ENCODE data around the gene CFH. TPM values are rescaled to one million over a fixed set of nuclear protein-coding genes. Genes with fewer than 3 reads are reported as not detected.

The CFH gene
- total and polyA plus RNA-seq, 9 of the 15 experiments (the other 6 are each of a cell fraction or from before 2014, with no cell fraction given): 31.6 to 107 (median 48.3) TPM

DNA sequence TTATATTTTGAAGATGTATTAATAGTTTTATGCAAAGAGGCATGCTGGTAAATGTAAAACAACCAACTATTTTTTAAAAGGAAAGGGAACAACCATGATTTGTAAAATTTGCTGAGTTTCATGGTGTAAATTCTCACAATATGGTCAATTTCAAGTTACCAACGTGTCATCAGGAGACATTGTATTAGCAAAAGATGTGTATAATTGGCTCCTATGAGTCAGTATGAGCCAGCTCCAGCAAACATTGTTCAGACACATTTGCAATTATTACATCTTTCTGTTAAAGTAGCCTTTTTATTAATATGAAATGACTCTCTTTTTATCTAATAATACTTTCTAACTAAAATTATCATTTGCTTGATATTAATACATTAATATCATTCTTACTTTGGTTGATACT lies 15.3 kb downstream of the CFH start:
- in situ Hi-C loops (cut with MboI): loop anchor here (10.0 to 25.0 kb wide), 3 partner anchors 352 to 780 kb away; no protein-coding TSS in a partner anchor
- FAIRE-seq: no peak
- 10% methylated on average over 1 of the region's 1 CpG for WGBS (ENCODE audit: insufficient coverage, low coverage, missing lambda C conversion rate)

DNA sequence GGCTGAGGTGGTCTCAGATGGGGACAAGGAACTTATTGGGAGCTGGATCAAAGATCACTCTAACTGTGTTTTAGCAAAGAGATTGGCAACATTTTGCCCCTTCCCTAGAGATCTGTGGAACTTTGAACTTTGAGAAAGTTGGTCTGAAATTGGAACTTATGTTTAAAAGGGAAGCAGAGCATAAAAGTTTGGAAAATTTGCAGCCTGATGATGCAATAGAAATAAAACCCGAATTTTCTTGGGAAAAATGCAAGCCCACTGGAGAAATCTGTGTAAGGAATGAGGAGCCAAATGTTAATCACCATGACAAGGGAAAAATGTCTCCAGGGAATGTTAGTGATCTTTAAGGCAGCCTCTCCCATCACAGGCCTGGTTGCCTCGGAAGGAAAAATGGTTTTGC lies 17.2 kb downstream of the CFH start:
- intact Hi-C loops (cut with micrococcal nuclease) (no loop called here), in situ Hi-C loops (cut with MboI) (loop anchor here (10.0 to 25.0 kb wide), 3 partner anchors 354 to 782 kb away; no protein-coding TSS in a partner anchor)
- Histone ChIP-seq H3K4me2 (ENCODE audit: insufficient read depth, low read length) (no peak overlapping the region), H3K9ac (ENCODE audit: insufficient read depth in 1 of 2, low read depth in 2 of 2, low read length in 2 of 2) (no peak overlapping the region), H3K9me3 (replicated peaks; ENCODE audit: control insufficient read depth, insufficient read depth, low read depth, low read length) (peaks cover 7% of the 10 kb centered on the region), H4K20me1 (replicated peaks; ENCODE audit: control insufficient read depth, insufficient read depth, low read length) (no peaks in the 10 kb centered on the region), H3K27ac (ENCODE audit: extremely low read depth, low read depth, low read length) (no peak overlapping the region), H3K79me2 (ENCODE audit: control insufficient read depth, insufficient read depth, low read length) (peaks cover 48% of the 10 kb centered on the region), H3K4me1 (replicated peaks in 1 of 2; ENCODE audit: control insufficient read depth in 2 of 2, insufficient read depth in 2 of 2, low read length in 2 of 2) (no peaks in the 10 kb centered on the region), H3K36me3 (ENCODE audit: control insufficient read depth, insufficient read depth, low read length) (no peaks in the 10 kb centered on the region; the same call in 1 of the 3 replicates), H3K27me3 (ENCODE audit: control insufficient read depth in 2 of 2, insufficient read depth in 2 of 2, low read length in 2 of 2) (no peaks in the 10 kb centered on the region), H2AFZ (ENCODE audit: low read depth, low read length) (no peak overlapping the region), H3K9me1 (ENCODE audit: control insufficient read depth, insufficient read depth, low read length) (no peaks in the 10 kb centered on the region), H3K4me3 (no peak overlapping the region)
- ChIA-PET POLR2A (no interaction called here), CTCF (ENCODE audit: low intra/inter-chr PET ratio) (no interaction called here)
- 31% methylated on average over 2 of the region's 2 CpGs for WGBS (ENCODE audit: insufficient coverage, low coverage, missing lambda C conversion rate)
- BruUV-seq (replicated peaks): no TSS peak
- ATAC-seq (no peak), FAIRE-seq (no peak), DNase-seq (ENCODE audit: extremely low read depth in 1 of 4, low spot score in 3 of 4) (no peak)
- TF ChIP-seq ETV6 (IDR thresholded peaks at IDR 0.05; ENCODE audit: borderline replicate concordance in 1 of 2, low read depth in 2 of 2, low read length in 1 of 2) (no peak), ETV6 (CRISPR knock-in tag; IDR thresholded peaks at IDR 0.05; ENCODE audit: borderline replicate concordance) (no peak), CEBPG (CRISPR knock-in tag; IDR thresholded peaks at IDR 0.05) (no peak), CEBPG (tag; conservative IDR thresholded peaks at IDR 0.05 in 1 of 2, IDR thresholded peaks at IDR 0.05 in 1 of 2) (peak in 1 of 2 experiments; percentile 67; a peak in 2 of 4 replicates)
- TF ChIP-seq, protein P1, sequence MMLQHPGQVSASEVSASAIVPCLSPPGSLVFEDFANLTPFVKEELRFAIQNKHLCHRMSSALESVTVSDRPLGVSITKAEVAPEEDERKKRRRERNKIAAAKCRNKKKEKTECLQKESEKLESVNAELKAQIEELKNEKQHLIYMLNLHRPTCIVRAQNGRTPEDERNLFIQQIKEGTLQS (IDR thresholded peaks at IDR 0.05): peak; percentile 57
- TF ChIP-seq, protein P1 (CRISPR knock-in tag; conservative IDR thresholded peaks at IDR 0.05): no peak

More for the DNA sequence above, 15.3 kb downstream of the CFH start:
- ChIA-PET POLR2A (no interaction called here), CTCF (ENCODE audit: low intra/inter-chr PET ratio) (no interaction called here)
- no peaks in the 10 kb centered on the region for H4K20me1 ChIP-seq (replicated peaks; ENCODE audit: control insufficient read depth, insufficient read depth, low read length)
- H3K79me2 ChIP-seq (ENCODE audit: control insufficient read depth, insufficient read depth, low read length): peaks cover 64% of the 10 kb centered on the region
- intact Hi-C loops (cut with micrococcal nuclease): no loop called here
- no TSS peak for BruUV-seq (replicated peaks)
- ATAC-seq: no peak
- no peak overlapping the region for H2AFZ ChIP-seq (ENCODE audit: low read depth, low read length)
- H3K4me3 ChIP-seq: no peak overlapping the region
- H3K4me1 ChIP-seq (replicated peaks in 1 of 2; ENCODE audit: control insufficient read depth in 2 of 2, insufficient read depth in 2 of 2, low read length in 2 of 2): no peaks in the 10 kb centered on the region
- H3K27me3 ChIP-seq (ENCODE audit: control insufficient read depth in 2 of 2, insufficient read depth in 2 of 2, low read length in 2 of 2): no peaks in the 10 kb centered on the region
- peaks cover 7% of the 10 kb centered on the region for H3K9me3 ChIP-seq (replicated peaks; ENCODE audit: control insufficient read depth, insufficient read depth, low read depth, low read length)
- no peak for TF ChIP-seq ZFP1 (CRISPR knock-in tag; IDR thresholded peaks at IDR 0.05)
- peak; percentile 85; the same call in 1 of the 2 replicates for TF ChIP-seq ZNF12 (CRISPR knock-in tag; IDR thresholded peaks at IDR 0.05)
- no peaks in the 10 kb centered on the region for H3K9me1 ChIP-seq (ENCODE audit: control insufficient read depth, insufficient read depth, low read length)
- no peak overlapping the region for H3K27ac ChIP-seq (ENCODE audit: extremely low read depth, low read depth, low read length)
- no peak overlapping the region for H3K9ac ChIP-seq (ENCODE audit: insufficient read depth in 1 of 2, low read depth in 2 of 2, low read length in 2 of 2)
- no peak overlapping the region for H3K4me2 ChIP-seq (ENCODE audit: insufficient read depth, low read length)
- no peaks in the 10 kb centered on the region; the same call in 2 of the 3 replicates for H3K36me3 ChIP-seq (ENCODE audit: control insufficient read depth, insufficient read depth, low read length)
- DNase-seq (ENCODE audit: extremely low read depth in 1 of 4, low spot score in 3 of 4): no peak

Measured in K562 (cell line).